NCI-H1417 (cell line): ENCODE data around the gene LRRC37A3.
"Not testable (repeated sequence)": the region's sequence is repeated elsewhere in the genome, so short reads cannot be mapped to it uniquely, and the experiment has no call there.

Source experiments
- DNase-seq, 3 experiments: peaks; one replicate each; lab custom pipeline; 2025; lab: John Stamatoyannopoulos, UW

Gene LRRC37A3

DNA sequence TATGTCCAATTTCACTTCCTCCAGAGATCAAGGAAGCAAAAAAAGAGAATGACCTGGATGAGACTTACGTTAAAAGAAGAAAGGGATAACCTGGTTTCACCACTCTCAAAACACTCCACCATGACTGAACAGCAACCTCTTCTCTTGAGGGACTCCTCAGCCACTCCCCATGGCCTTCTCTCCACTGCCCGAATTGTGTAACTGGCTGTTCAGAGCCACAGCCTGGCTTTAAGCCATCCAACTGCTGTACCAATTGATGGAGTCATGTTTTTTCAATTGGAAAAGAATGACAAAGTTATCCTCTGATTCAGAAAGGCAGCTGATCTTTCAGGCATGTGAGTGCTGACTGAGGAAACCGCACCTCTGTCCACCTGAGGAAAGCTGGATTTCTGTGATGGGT, 85.2 kb downstream of the LRRC37A3 start:
- DNase-seq, result not testable (repeated sequence)

- not testable (repeated sequence) for DNase-seq
Measured at GRCh38 chr17:64830631-64831040, 88.6 kb downstream of the LRRC37A3 start.

DNA sequence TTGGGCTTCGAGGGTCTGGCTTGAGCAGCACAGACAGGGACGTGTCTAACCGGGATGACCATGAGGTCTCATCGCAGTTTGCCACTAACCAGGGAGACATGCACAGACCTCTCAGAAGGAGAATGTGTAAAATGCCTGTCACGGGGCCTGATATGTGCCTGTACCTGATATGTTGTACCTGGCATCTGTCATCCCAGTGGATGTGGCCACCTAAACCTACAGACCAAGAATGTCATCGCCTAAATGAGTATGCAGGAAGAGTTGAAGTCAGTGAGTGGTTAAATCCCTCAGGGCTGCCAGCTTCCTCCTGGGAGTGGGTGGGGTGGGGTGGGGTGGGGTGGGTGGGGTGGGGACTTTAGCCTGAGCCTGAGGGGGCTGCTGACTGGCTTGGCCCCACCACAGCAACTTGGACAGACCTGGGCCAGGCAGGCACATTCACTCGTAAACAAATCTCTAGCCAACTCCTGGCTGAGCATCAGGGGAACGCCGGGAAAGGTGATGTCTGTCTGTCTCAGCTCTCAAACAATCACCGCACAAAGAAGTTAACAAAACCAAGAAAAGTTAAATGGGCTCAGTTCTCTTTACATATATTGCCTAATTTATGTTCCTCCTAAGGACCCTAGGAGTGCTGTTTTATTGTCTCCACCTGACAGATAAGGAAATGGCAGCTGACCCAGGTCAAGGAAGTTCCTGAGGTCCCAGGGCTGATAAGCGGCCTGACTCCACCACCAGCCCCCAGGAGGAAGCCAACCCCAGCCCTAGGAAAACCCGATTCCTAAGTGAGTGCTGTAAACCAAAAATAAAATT, 89.3 kb downstream of the LRRC37A3 start:
- DNase-seq, result not testable (repeated sequence)

DNA sequence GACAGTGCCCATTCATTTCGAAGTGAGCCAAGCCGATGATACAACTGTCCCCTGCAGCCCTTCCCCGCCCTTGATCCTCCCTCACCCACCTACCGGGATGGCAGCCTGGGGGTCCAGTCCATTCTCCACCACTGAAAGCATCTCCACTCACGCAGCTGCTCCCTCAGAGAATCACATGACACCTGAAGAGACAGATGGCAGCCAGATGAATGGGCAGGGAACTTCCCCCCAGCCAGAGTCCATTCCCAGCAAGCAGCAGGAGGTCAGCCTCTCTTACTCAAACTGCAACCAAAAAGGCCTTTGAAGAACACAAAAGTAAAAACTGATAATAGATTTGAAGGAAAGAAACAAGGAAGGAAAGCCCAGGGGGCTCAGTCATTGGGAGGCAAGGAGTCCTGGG, 90.2 kb downstream of the LRRC37A3 start:
- not testable (repeated sequence) for DNase-seq

GRCh38 chr17:64818904-64819303, 100.4 kb downstream of the LRRC37A3 start:
- DNase-seq, result not testable (repeated sequence)

DNA sequence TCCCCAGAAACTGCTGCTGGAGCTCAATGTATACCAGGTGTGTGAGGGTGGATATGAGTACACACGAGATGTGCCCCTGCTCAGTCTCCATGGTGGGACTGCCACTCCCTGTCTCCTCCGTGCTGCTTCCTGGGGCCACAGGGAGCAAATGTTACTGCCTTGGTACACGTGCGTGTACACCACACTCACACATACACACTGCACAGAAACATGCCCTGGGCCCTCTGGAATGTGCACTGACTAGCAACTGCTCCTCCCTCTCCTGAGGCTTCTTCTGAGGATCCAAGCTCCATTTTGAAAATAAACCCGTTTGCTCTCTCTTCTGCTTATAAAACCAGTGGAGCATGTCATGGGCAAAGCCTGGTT, 103.5 kb downstream of the LRRC37A3 start:
- peak in 1 of 3 experiments; percentile 10 for DNase-seq

GRCh38 chr17:64814993-64815832, 104.1 kb downstream of the LRRC37A3 start:
- DNase-seq, result not testable (repeated sequence)

- DNase-seq, result peak; percentile 25 to 62 (median 29)
Measured at GRCh38 chr17:64808178-64808977, 110.9 kb downstream of the LRRC37A3 start.
